Small intestine (tissue), 7 donors: ENCODE results near the gene DNAJC30. TPM values are rescaled to one million over a fixed set of nuclear protein-coding genes. Genes with fewer than 3 reads are reported as not detected.

ENCODE experiments used
- DNase-seq, 2 donors: peaks; one replicate each; pipeline versions ENCODE4 v3.0.0 to v3.0.0-alpha.2; 2013
- FAIRE-seq: peaks from 2 replicates; lab custom pipeline; 2012; peaks lifted over from hg19 to GRCh38; lab: Jason Lieb, UNC
- H3K27ac ChIP-seq, 3 donors: one replicate each; pipeline ENCODE4 v1.5.1; 2013; ENCODE audit warnings: low read length in 2 of 3, mild to moderate bottlenecking in 2 of 3, control low read depth in 1 of 3, inconsistent platforms in 1 of 3, low read depth in 1 of 3, moderate library complexity in 1 of 3
- H3K27me3 ChIP-seq, 3 donors: one replicate each; pipeline ENCODE4 v1.6.1; 2013; ENCODE audit warnings: low read length in 3 of 3, inconsistent platforms in 1 of 3; ENCODE audit not compliant: control insufficient read depth in 3 of 3, insufficient read depth in 3 of 3
- H3K36me3 ChIP-seq, 3 donors: one replicate each; pipeline ENCODE4 v1.6.1; 2013; ENCODE audit warnings: low read length in 3 of 3, inconsistent platforms in 1 of 3, low read depth in 1 of 3, mild to moderate bottlenecking in 1 of 3, moderate library complexity in 1 of 3; ENCODE audit not compliant: control insufficient read depth in 3 of 3, insufficient read depth in 2 of 3
- H3K4me1 ChIP-seq, 3 donors: one replicate each; pipeline ENCODE4 v1.6.1; 2013; ENCODE audit warnings: low read length in 2 of 3, inconsistent platforms in 1 of 3, low read depth in 1 of 3, mild to moderate bottlenecking in 1 of 3, moderate library complexity in 1 of 3; ENCODE audit not compliant: control insufficient read depth in 3 of 3, insufficient read depth in 2 of 3
- H3K4me3 ChIP-seq, 3 donors: one replicate each; pipeline ENCODE4 v1.5.1; 2013; ENCODE audit warnings: low read length in 3 of 3, control low read depth in 1 of 3, inconsistent platforms in 1 of 3, low read depth in 1 of 3, mild to moderate bottlenecking in 1 of 3, moderate library complexity in 1 of 3
- H3K9me3 ChIP-seq, 2 donors: one replicate each; pipeline ENCODE4 v1.6.1; 2013; ENCODE audit warnings: low read depth in 1 of 2, low read length in 1 of 2; ENCODE audit not compliant: control insufficient read depth in 2 of 2, insufficient read depth in 1 of 2
- WGBS, 3 donors: extraction: QIAGEN DNeasy Blood & Tissue Kit; methylation state at CpG; one replicate each; pipeline ENCODE4 v1.1.7; 2013; 5-methylcytosine and 5-hydroxymethylcytosine counted together
- polyA plus RNA-seq, 4 donors: library from polyadenylated mRNA; stranded (reverse) in 3 of 4; unstranded in 1 of 4; fragments of 200-250 nt in 3 of 4; fragments of 120-200 nt in 1 of 4; gene quantifications; one replicate each; pipeline versions ENCODE4 v1.2.1 to v1.2.3, GENCODE V29; 2013
- donor health status: healthy with polysubstance abuse.
- donor health status: control.
- donor health status: control.
- donor health status: Bipolar disorder and iron deficiency.
- donor health status: healthy.

Gene DNAJC30
- polyA plus RNA-seq, 4 donors: 6.0 to 10.4 (median 7.8) TPM

DNA sequence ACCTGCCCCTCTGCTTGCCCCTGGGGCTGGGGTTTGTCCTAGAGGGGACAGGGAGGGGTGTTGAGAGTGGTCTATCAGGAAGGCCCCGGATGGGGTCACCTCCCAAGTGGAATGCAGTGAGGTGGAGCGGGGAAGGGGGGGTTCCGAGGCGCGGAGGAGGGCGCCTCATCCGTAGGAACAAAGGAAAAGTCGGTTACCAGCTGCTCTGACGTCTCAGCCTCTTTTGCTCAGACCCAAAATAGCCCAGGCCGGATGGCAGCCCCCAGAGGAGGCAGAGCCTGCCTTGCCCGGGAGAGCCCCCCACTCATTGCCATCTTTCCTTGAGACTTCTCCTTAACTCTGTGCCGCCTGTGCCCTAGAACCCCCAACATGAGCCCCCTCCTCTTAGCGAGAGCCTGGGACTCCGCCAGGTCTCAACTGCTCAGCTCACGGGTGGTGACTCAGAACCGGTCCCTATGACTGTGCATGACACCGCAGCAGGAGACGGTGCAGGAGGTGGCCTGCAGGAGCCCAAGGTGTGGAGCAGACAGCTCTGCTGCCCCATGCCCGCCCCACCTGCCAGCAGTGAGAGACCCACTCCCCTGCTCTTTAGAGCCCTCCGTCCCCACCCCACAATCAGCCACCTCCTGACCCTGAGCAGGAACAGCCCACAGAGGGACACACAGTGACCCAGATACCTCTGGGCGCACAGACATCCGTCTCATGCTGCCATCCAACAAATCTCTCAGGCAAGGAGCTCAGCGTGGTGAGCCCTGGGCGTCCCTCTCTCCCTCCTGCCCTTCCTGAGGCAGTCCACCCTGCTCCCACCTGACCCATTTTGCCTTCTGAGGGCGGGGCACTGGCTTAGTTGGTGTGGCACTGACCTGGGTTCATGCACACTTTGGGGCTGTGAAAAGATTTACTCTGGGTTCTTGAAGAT is 23.1 kb upstream of the DNAJC30 start:
- H3K36me3 ChIP-seq: peaks cover 0 to 83% (median 0%) of the 10 kb centered on the region in 3 donors
- 76 to 80% (median 77%) methylated on average over 23 to 25 of the region's 25 CpGs for WGBS, 3 donors
- peaks cover 0 to 34% (median 2%) of the 10 kb centered on the region in 3 donors for H3K4me1 ChIP-seq
- H3K4me3 ChIP-seq: no peak overlapping the region
- FAIRE-seq (no peak), DNase-seq (no peak)
- no peaks in the 10 kb centered on the region for H3K27me3 ChIP-seq
- peak overlapping the region in 1 of 3 donors; percentile 62 for H3K27ac ChIP-seq
- H3K9me3 ChIP-seq: no peaks in the 10 kb centered on the region

GRCh38 chr7:73705551-73705920 is 22.3 kb upstream of the DNAJC30 start:
- WGBS, 3 donors: 88 to 90% (median 89%) methylated on average over 10 of the region's 10 CpGs
- Histone ChIP-seq H3K27me3 (no peaks in the 10 kb centered on the region), H3K4me1 (peaks cover 0 to 34% (median 2%) of the 10 kb centered on the region in 3 donors), H3K4me3 (no peak overlapping the region), H3K9me3 (no peaks in the 10 kb centered on the region), H3K36me3 (peaks cover 0 to 88% (median 0%) of the 10 kb centered on the region in 3 donors), H3K27ac (no peak overlapping the region)
- FAIRE-seq (no peak), DNase-seq (no peak)

DNA sequence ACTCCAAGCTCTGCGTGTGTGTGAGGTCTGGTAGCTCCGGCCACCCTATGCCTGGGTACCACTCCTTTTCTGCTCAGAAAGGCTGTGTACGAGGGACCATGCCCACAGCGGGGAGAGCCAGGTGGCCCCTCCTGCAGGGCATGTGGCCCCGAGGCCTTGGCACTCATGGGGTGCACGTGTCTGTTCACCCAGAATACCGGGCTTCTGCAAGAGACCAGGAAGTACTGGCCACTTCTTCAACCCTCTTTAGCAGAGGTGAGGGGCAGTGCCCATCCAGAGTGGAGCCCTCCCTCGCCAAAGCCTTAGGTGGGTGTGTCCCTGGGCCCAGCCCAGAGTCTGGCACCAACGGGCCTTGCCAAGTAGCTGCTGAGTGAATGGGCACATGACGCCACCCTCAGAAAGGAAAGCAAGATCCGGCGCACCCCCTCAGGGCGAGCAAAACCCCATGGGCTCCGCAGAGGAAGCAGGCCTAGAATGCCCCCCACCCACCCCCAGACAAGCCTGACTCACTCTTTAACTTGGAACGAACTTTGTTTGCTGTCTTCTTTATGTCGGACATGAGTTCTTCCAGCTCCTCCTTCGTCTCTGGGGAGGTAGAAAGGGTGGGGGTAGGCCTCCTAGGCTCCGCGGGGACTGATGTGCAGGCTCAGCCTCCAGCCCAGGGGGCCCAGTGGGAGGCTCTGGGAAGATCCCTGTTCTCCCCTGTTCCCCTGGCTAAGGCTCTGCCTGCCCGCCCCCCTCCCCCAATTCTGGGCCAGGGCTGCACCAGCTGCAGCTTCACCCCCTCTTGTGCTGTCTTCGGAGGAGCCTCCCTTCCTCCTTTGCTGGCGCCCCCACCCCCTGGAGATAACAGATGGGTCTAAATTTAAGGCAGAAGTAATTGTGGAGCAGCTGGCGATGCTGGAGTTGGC is 21.6 kb upstream of the DNAJC30 start:
- no peaks in the 10 kb centered on the region for H3K9me3 ChIP-seq

GRCh38 chr7:73703757-73704639 is 20.7 kb upstream of the DNAJC30 start:
- no peak for FAIRE-seq
- H3K4me3 ChIP-seq: no peak overlapping the region
- H3K27ac ChIP-seq: peak overlapping the region in 2 of 3 donors; percentile 25 to 88
- WGBS, 3 donors: 27 to 33% (median 30%) methylated on average over 32 to 45 of the region's 45 CpGs
- peaks cover 0 to 44% (median 2%) of the 10 kb centered on the region in 3 donors for H3K4me1 ChIP-seq
- peaks cover 0 to 92% (median 0%) of the 10 kb centered on the region in 3 donors for H3K36me3 ChIP-seq
- peak; percentile 79 for DNase-seq
- no peaks in the 10 kb centered on the region for H3K27me3 ChIP-seq
- H3K9me3 ChIP-seq: no peaks in the 10 kb centered on the region

More for the DNA sequence above, 21.6 kb upstream of the DNAJC30 start:
- H3K27ac ChIP-seq: no peak overlapping the region
- no peak for FAIRE-seq
- H3K4me3 ChIP-seq: no peak overlapping the region
- H3K36me3 ChIP-seq: peaks cover 0 to 92% (median 0%) of the 10 kb centered on the region in 3 donors
- DNase-seq: no peak
- WGBS, 3 donors: 76 to 81% (median 78%) methylated on average over 23 of the region's 23 CpGs
- H3K27me3 ChIP-seq: no peaks in the 10 kb centered on the region
- peaks cover 0 to 38% (median 2%) of the 10 kb centered on the region in 3 donors for H3K4me1 ChIP-seq

- Histone ChIP-seq H3K4me1 (peaks cover 0 to 44% (median 2%) of the 10 kb centered on the region in 3 donors), H3K9me3 (no peaks in the 10 kb centered on the region), H3K4me3 (no peak overlapping the region), H3K27ac (peak overlapping the region in 2 of 3 donors; percentile 87 to 88), H3K36me3 (peaks cover 0 to 92% (median 0%) of the 10 kb centered on the region in 3 donors), H3K27me3 (no peaks in the 10 kb centered on the region)
- FAIRE-seq (no peak), DNase-seq (no peak)
- 76 to 77% (median 76%) methylated on average over 13 of the region's 13 CpGs for WGBS, 3 donors
These were observed 20.0 kb upstream of the DNAJC30 start for GRCh38 chr7:73703225-73703624.

- FAIRE-seq (no peak), DNase-seq (no peak)
These were observed 19.4 kb upstream of the DNAJC30 start for GRCh38 chr7:73702665-73703064.

DNA sequence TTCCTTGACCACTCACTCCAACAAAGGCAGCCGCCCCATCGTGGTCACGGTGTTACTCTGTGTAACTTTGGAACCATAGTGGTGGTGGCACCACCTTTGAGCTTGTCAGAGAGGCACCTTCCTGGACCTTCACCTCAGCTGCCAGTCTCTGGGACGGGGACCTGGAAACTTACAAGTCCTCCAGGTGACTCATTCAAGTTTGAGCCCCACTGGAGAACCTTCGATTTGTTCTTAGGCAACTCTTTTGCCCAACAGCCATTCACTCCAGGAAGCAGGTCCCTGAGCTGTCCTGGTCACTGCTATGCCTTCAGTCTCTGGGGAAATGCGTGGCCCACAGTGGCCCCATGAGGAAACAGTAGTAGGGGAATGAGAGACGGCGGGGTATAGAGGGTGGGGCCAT is 19.0 kb upstream of the DNAJC30 start:
- H3K27ac ChIP-seq: peak overlapping the region; percentile 43 to 88 (median 87)
- peaks cover 4 to 97% (median 5%) of the 10 kb centered on the region in 3 donors for H3K36me3 ChIP-seq
- no peaks in the 10 kb centered on the region for H3K9me3 ChIP-seq
- no peak overlapping the region for H3K4me3 ChIP-seq
- no peaks in the 10 kb centered on the region for H3K27me3 ChIP-seq
- peaks cover 0 to 44% (median 2%) of the 10 kb centered on the region in 3 donors for H3K4me1 ChIP-seq
- DNase-seq (peak; percentile 77 to 89), FAIRE-seq (no peak)
- WGBS, 3 donors: 55 to 76% (median 56%) methylated on average over 8 of the region's 8 CpGs

More at GRCh38 chr7:73702665-73703064, 19.4 kb upstream of the DNAJC30 start:
- H3K4me1 ChIP-seq: peaks cover 0 to 44% (median 2%) of the 10 kb centered on the region in 3 donors
- H3K27ac ChIP-seq: peak overlapping the region; percentile 43 to 88 (median 87)
- H3K9me3 ChIP-seq: no peaks in the 10 kb centered on the region
- H3K27me3 ChIP-seq: no peaks in the 10 kb centered on the region
- 87 to 94% (median 89%) methylated on average over 16 to 18 of the region's 18 CpGs for WGBS, 3 donors
- H3K36me3 ChIP-seq: peaks cover 0 to 96% (median under 1%) of the 10 kb centered on the region in 3 donors
- H3K4me3 ChIP-seq: no peak overlapping the region
